GM12801 (cell line): ENCODE data around the gene FSCN2.

ENCODE experiments used
- TF ChIP-seq, protein P1 (sequence below): IDR thresholded peaks from one replicate; pipeline ENCODE4 v1.5.1; 2011; ENCODE audit warnings: control low read depth; ENCODE audit not compliant: insufficient read length; ENCODE audit errors: extremely low read depth

The FSCN2 gene

DNA sequence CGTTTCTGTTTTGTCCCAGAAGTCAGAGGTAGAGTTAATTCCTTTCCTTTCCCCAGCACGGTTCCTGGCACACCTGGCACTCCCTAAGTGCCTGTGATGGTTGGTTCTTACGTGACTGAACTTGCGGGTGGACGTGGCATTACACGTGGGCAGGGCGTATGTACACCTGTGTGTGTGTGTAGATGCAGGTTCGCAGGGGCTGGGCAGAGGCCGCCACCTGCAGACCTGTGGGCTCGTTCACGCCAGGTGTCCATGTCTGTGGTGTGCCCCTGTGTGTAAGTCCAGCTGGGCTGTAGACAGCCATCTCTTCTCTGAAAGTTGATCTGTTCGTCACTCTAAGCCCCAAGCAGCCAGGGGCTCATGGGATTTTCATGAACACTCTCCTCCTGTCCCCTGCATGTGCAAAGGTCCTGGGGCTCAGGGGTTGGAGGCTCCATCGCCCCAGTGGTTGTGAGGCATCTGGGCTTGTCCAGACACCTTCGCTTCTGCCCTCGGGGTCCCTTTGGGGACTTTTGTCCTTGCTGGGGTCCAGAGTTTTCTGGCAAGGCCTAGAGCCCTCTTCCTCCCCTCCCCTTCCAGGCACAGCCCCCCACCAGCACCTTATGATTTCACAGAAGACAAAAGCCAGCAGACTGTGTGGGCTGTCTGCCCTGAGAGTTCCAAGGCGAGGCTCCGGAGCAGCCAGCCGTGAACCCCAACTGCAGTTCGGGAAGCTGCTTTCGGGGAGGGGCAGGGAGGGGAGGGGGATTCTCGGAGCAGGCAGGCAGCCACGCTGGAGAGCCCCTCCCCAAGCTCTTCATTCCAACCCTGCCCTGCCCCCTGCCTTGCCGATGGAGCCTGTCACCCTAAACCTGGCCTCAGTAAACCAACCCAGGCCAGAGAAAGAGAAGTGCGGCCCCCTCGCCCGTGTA is 5.4 kb upstream of the FSCN2 start:
- TF ChIP-seq, protein P1, sequence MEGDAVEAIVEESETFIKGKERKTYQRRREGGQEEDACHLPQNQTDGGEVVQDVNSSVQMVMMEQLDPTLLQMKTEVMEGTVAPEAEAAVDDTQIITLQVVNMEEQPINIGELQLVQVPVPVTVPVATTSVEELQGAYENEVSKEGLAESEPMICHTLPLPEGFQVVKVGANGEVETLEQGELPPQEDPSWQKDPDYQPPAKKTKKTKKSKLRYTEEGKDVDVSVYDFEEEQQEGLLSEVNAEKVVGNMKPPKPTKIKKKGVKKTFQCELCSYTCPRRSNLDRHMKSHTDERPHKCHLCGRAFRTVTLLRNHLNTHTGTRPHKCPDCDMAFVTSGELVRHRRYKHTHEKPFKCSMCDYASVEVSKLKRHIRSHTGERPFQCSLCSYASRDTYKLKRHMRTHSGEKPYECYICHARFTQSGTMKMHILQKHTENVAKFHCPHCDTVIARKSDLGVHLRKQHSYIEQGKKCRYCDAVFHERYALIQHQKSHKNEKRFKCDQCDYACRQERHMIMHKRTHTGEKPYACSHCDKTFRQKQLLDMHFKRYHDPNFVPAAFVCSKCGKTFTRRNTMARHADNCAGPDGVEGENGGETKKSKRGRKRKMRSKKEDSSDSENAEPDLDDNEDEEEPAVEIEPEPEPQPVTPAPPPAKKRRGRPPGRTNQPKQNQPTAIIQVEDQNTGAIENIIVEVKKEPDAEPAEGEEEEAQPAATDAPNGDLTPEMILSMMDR: no peak

DNA sequence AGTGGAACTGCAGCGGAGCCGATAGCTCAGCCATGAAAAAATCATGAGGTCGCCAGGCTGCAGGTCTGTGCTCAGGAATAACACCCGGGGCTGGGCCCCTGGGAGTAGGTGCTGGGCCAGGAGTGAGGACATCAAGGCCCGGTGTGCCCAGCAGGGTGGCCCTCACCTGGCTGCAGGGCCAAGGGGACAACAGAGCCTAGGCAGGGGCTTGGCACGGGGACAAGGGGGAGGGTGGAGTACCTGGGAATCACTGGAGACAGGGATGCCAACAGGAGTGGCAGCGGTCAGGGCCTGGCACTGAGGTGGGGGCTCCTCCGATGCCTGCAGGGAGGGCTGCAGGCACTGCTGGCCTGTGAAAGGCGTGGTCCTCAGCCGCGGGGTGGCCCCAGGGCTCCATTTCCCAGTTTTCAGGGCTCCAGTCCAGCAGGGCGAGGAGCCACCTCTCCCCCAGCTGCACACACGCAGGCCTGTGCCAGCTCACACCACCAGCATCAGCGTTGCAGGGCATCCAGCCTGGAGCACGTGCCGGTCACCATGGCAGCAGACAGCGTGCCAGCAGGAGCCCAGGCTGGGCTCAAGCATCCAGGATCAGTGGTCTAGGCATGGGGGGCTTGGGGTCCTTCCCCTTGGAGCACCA is 4.7 kb upstream of the FSCN2 start:
- TF ChIP-seq, protein P1: no peak

DNA sequence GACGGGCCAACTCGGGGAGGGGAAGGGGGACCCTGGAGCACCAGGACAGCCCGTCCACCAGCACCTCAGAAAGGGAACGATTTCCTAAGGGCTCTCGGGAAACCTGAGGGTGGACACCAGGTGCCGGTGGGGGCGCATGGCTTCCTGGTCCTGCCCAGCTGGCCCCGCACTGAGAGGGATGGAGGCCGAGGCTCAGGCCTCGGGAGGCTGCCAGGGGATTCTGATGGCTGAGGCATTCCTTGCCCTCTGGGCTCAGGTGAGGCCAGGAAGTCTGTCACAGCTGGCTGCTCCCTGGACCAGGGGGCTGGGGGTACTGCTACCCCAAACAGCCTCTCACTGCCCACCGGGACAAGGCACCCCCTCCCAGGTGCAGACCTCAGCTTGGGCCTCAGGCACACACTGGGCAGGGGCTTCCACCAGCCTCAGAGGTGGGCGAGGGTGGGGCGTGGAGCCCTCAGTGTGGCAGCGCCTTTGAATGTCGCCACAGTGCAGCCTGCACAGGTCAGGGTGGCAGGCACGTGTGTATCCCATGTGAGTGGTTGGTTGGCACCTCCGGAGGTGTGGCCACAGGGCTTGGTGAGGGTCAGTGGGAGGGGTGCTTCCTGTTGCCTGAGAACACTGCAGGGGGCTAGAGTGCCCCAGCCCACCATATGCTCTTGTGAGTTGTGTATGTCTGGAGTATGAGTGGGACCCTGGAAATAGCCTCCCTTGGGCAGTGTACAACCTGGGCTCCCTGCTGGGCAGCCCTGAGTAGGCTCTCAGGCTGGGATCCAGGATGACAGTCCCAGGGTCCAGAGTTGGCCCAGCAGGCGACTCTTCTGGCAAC is 3.9 kb upstream of the FSCN2 start:
- TF ChIP-seq, protein P1: no peak

DNA sequence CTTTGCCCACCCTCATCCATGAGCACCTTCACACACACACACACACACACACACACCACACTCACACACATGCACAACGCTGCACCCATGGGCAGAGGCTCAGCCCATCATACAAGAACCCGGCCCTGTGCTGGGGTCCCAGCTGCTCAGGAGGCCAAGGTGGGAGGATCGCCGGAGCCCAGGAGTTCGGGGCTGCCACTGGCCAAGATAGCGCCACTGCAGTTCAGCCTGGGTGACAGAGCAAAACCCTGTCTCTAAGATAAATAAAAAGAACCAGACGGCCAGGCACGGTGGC is 3.4 kb upstream of the FSCN2 start:
- TF ChIP-seq, protein P1: no peak

DNA sequence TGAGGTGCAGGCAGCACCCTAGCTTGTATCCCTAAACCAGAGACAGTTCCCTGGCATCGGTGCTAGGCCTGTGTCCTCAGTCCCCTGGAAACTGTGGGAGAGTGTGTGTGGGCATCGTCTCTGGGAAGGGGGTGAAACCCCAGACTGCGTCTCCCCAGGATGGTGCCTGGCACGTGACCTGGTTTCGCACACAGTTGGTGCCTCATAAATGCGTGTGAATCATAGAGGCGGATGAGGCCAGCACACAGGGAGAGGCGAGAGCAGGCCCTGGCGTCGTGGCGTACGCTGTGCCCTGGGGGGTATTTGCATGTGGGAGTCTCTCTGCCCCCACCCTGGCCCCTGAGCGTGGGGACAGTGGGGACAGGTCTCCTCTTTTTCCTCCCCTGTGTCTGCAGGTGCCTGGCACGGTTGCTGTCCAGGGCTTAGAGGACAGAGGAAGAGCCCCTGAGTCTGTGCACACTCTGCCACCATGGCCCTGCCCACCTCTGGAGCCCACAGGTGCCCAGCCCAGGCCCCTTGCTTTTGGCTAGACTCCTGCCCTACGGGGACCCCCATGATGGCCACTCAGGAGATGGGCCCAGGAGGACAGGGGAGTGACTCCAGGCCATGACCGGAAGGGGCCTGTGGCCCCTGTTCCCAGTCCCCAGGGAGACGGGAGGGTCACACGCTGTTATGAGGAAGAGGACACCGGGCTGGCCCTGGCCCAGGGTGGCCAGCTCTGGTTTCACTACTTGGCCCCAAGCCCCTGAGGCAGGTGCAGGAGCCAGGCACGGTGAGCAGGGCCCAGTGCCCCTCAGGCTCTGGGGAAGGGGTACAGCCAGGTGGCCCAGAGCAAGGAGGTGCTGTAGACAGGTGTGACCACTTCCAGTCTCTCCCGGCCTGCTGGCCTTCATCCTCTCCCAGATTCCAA is 1.3 kb upstream of the FSCN2 start:
- TF ChIP-seq, protein P1: no peak

DNA sequence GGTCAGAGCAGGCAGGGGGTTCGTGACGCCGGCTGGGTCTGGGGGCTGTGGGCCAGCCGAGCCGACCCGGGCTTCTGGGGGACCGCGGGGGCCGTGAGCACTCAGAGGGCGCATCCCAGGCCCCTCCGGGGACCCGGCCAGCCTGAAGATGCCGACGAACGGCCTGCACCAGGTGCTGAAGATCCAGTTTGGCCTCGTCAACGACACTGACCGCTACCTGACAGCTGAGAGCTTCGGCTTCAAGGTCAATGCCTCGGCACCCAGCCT is 140 bp downstream of the FSCN2 start:
- TF ChIP-seq, protein P1: no peak
